Fibroblast of pulmonary artery (primary cell): ENCODE measurements around the gene ZNF628.
"Not testable (repeated sequence)": the region's sequence is repeated elsewhere in the genome, so short reads cannot be mapped to it uniquely, and the experiment has no call there.

Experiments
- DNase-seq: peaks from one replicate; pipeline ENCODE4 v3.0.0-alpha.2; 2010; ENCODE audit warnings: low read depth
- H3K4me3 ChIP-seq: replicated peaks from 2 replicates; pipeline ENCODE4 v1.5.1; 2011; ENCODE audit warnings: low read depth, mild to moderate bottlenecking, control low read depth, low read length, moderate library complexity
- CTCF ChIP-seq: IDR thresholded peaks from 2 replicates; pipeline ENCODE4 v1.5.1; 2011; ENCODE audit warnings: mild to moderate bottlenecking, control low read depth, low read length, inconsistent platforms; ENCODE audit errors: missing control alignments

ZNF628 gene

GRCh38 chr19:55495646-55496349 lies 19.4 kb downstream of the ZNF628 start:
- no peak for DNase-seq
- TF ChIP-seq CTCF: no peak
- H3K4me3 ChIP-seq: no peak overlapping the region

- DNase-seq, H3K4me3 ChIP-seq: not testable (repeated sequence)
Measured at GRCh38 chr19:55496820-55497219, 20.4 kb downstream of the ZNF628 start.

GRCh38 chr19:55497763-55498162 lies 21.3 kb downstream of the ZNF628 start:
- H3K4me3 ChIP-seq: no peak overlapping the region
- no peak for DNase-seq
- no peak for TF ChIP-seq CTCF

- no peak for DNase-seq
- TF ChIP-seq CTCF: no peak
- H3K4me3 ChIP-seq: no peak overlapping the region
Measured at GRCh38 chr19:55498246-55498840, 21.9 kb downstream of the ZNF628 start.

- DNase-seq: no peak
- TF ChIP-seq CTCF: no peak
- H3K4me3 ChIP-seq: no peak overlapping the region
Measured at GRCh38 chr19:55500368-55500952, 24.0 kb downstream of the ZNF628 start.

GRCh38 chr19:55502197-55502952 lies 26.0 kb downstream of the ZNF628 start:
- DNase-seq: no peak
- H3K4me3 ChIP-seq: no peak overlapping the region
- no peak for TF ChIP-seq CTCF

GRCh38 chr19:55503157-55503501 lies 26.7 kb downstream of the ZNF628 start:
- DNase-seq: no peak
- TF ChIP-seq CTCF: no peak
- H3K4me3 ChIP-seq: no peak overlapping the region
